Gastrocnemius medialis (tissue), 4 donors: ENCODE measurements around the gene OGDH. TPM values are rescaled to one million over a fixed set of nuclear protein-coding genes. Genes with fewer than 3 reads are reported as not detected.

Source experiments
- ATAC-seq, 2 donors: fragments of 150-250 bp; one replicate each; pipeline ENCODE4 v1.9.1; 2016
- DNase-seq, 2 donors: peaks; one replicate each; pipeline ENCODE4 v3.0.0-alpha.2; 2019
- H3K27ac ChIP-seq, 4 donors: fragments of 200-600 bp; sonication (generic); 1 replicate in 1 of 4; 2 replicates in 3 of 4; pipeline ENCODE4 v1.5.1; 2016 to 2018; ENCODE audit warnings: mild to moderate bottlenecking in 2 of 4, moderate library complexity in 1 of 4
- H3K27me3 ChIP-seq, 3 donors: fragments of 200-600 bp; sonication (generic) in 2 of 3; 1 replicate in 1 of 3; 2 replicates in 2 of 3; pipeline versions ENCODE4 v1.5.1 to v1.6.0; 2016 to 2019; ENCODE audit warnings: mild to moderate bottlenecking in 1 of 3, moderate library complexity in 1 of 3
- H3K36me3 ChIP-seq, 2 donors: fragments of 200-600 bp; sonication (generic) in 1 of 2; one replicate each; pipeline ENCODE4 v1.5.1; 2017 to 2018
- H3K4me1 ChIP-seq, 2 donors: fragments of 200-600 bp; sonication (generic) in 1 of 2; one replicate each; pipeline ENCODE4 v1.5.1; 2016 to 2017; ENCODE audit warnings: mild to moderate bottlenecking in 2 of 2
- H3K4me3 ChIP-seq, 4 donors: fragments of 200-600 bp; sonication (generic) in 3 of 4; 1 replicate in 1 of 4; 2 replicates in 3 of 4; pipeline ENCODE4 v1.5.1; 2016 to 2019; ENCODE audit warnings: mild to moderate bottlenecking in 2 of 4
- H3K9me3 ChIP-seq, 3 donors: fragments of 200-600 bp; sonication (generic) in 2 of 3; 1 replicate in 1 of 3; 2 replicates in 2 of 3; pipeline ENCODE4 v1.5.1; 2016 to 2019
- POLR2A ChIP-seq, 2 donors: fragments of 450-650 bp; IDR thresholded peaks; one replicate each; pipeline ENCODE4 v1.6.1; 2017; ENCODE audit warnings: antibody characterized with exemption in 2 of 2, mild to moderate bottlenecking in 2 of 2, moderate library complexity in 2 of 2
- in situ Hi-C, 4 donors: fragments of 200-750 bp; cut with MboI; loops; one replicate each; pipeline versions ENCODE4 v1.15.0 to v1.8.0; 2017; ENCODE audit warnings: low sequenced_read_pairs in 4 of 4
- intact Hi-C: fragments of 100-400 bp; cut with DNase I; formaldehyde crosslinking; loops from one replicate; pipeline ENCODE4 v1.15.1; 2023; ENCODE audit warnings: low total_unique reads
- total RNA-seq, 4 donors: library from RNA; depleted of rRNA; stranded (reverse); fragments of >200 nt; gene quantifications; one replicate each; pipeline versions ENCODE4 v1.1.0 to v1.2.3, GENCODE V29; 2016
- TF ChIP-seq, protein P1 (sequence below), 5 experiments: fragments of 450-650 bp in 3 of 5; fragments of 200-600 bp in 2 of 5; sonication (generic) in 2 of 5; IDR thresholded peaks in 4 of 5; conservative IDR thresholded peaks in 1 of 5; 1 replicate in 4 of 5; 2 replicates in 1 of 5; pipeline ENCODE4 v1.5.1; 2016 to 2019; ENCODE audit warnings: antibody characterized with exemption in 5 of 5, mild to moderate bottlenecking in 3 of 5, moderate library complexity in 3 of 5

The OGDH gene
- total RNA-seq, 4 donors from 2014 or later = 224 to 462 (median 396) TPM

DNA sequence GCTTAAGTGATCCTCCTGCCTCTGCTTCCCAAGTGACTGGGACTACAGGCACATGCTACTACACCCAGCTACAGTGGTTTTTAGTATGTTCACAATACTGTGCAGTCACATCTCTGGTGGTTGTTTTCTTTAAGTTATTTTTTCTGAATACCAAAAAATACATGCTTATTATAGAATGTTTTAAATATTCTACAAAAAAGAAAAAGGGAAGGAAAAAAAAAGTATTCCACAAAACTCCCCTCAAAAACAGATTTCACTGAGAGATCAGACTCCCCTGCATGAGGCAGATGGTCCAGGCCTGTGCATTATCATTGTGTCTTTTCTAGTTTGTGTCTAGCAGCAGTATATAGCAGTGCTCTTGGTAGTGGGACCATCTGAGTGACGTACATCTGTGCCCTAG is 36.8 kb downstream of the OGDH start:
- TF ChIP-seq, protein P1, sequence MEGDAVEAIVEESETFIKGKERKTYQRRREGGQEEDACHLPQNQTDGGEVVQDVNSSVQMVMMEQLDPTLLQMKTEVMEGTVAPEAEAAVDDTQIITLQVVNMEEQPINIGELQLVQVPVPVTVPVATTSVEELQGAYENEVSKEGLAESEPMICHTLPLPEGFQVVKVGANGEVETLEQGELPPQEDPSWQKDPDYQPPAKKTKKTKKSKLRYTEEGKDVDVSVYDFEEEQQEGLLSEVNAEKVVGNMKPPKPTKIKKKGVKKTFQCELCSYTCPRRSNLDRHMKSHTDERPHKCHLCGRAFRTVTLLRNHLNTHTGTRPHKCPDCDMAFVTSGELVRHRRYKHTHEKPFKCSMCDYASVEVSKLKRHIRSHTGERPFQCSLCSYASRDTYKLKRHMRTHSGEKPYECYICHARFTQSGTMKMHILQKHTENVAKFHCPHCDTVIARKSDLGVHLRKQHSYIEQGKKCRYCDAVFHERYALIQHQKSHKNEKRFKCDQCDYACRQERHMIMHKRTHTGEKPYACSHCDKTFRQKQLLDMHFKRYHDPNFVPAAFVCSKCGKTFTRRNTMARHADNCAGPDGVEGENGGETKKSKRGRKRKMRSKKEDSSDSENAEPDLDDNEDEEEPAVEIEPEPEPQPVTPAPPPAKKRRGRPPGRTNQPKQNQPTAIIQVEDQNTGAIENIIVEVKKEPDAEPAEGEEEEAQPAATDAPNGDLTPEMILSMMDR (IDR thresholded peaks at IDR 0.05 in 4 of 5, conservative IDR thresholded peaks at IDR 0.05 in 1 of 5) = no peak
- no peak for TF ChIP-seq POLR2A (IDR thresholded peaks at IDR 0.05)
- DNase-seq (no peak), ATAC-seq (no peak)
- Histone ChIP-seq H3K27ac (peak overlapping the region; percentile 85 to 94 (median 92)), H3K4me1 (peaks cover 61 to 75% of the 10 kb centered on the region in 2 donors), H3K36me3 (peaks cover 0 to 6% of the 10 kb centered on the region in 2 donors), H3K27me3 (no peaks in the 10 kb centered on the region), H3K4me3 (no peak overlapping the region), H3K9me3 (no peaks in the 10 kb centered on the region)
- in situ Hi-C loops = no loop called here
- intact Hi-C loops = no loop called here

DNA sequence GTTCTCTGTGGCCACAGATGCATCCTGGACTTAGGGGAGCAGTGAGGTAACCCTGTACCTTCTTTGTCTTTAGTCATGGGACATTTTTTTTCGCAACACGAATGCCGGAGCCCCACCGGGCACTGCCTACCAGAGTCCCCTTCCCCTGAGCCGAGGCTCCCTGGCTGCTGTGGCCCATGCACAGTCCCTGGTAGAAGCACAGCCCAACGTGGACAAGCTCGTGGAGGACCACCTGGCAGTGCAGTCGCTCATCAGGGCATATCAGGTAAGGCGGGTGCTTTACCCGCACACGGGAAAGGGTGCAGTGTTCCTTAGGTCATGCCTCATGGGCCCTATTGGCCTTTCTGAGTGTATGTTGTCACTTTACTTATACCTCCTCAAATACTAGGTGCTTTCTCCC is 38.8 kb downstream of the OGDH start:
- in situ Hi-C loops (no loop called here), intact Hi-C loops (no loop called here)
- H3K4me1 ChIP-seq = peaks cover 44 to 58% of the 10 kb centered on the region in 2 donors
- no peaks in the 10 kb centered on the region for H3K27me3 ChIP-seq
- H3K27ac ChIP-seq = peak overlapping the region; percentile 85 to 94 (median 92)
- no peak overlapping the region for H3K4me3 ChIP-seq
- DNase-seq = no peak
- no peaks in the 10 kb centered on the region for H3K9me3 ChIP-seq
- H3K36me3 ChIP-seq = peaks cover 0 to 16% of the 10 kb centered on the region in 2 donors
- TF ChIP-seq POLR2A (IDR thresholded peaks at IDR 0.05) = no peak
- TF ChIP-seq, protein P1 (IDR thresholded peaks at IDR 0.05 in 4 of 5, conservative IDR thresholded peaks at IDR 0.05 in 1 of 5) = no peak
- no peak for ATAC-seq

DNA sequence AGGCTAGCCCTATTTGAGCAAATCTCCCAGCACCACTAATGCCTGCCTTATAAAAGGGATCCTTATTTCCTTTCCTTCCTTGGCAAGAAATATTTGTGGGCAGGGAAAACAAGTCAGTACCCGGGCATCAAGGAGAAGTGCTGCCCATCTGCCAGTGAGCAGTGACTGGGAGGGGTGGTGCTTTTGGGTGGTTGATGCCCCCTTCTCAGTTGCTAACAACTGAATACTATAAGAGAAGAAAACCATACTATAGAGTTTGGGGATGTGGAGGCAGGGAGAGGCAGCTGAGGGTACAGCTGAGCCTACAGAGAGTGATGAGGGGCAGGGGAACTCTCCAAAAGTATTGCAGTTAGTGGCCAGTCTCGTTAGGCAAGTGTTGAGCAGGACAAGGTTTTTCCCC is 39.3 kb downstream of the OGDH start:
- TF ChIP-seq, protein P1 (IDR thresholded peaks at IDR 0.05 in 4 of 5, conservative IDR thresholded peaks at IDR 0.05 in 1 of 5) = no peak
- TF ChIP-seq POLR2A (IDR thresholded peaks at IDR 0.05) = no peak
- Histone ChIP-seq H3K4me1 (peaks cover 44 to 58% of the 10 kb centered on the region in 2 donors), H3K9me3 (no peaks in the 10 kb centered on the region), H3K27me3 (no peaks in the 10 kb centered on the region), H3K4me3 (no peak overlapping the region), H3K27ac (peak overlapping the region; percentile 85 to 94 (median 92)), H3K36me3 (peaks cover 0 to 19% of the 10 kb centered on the region in 2 donors)
- no peak for DNase-seq
- intact Hi-C loops = no loop called here
- ATAC-seq = no peak
- in situ Hi-C loops = no loop called here

DNA sequence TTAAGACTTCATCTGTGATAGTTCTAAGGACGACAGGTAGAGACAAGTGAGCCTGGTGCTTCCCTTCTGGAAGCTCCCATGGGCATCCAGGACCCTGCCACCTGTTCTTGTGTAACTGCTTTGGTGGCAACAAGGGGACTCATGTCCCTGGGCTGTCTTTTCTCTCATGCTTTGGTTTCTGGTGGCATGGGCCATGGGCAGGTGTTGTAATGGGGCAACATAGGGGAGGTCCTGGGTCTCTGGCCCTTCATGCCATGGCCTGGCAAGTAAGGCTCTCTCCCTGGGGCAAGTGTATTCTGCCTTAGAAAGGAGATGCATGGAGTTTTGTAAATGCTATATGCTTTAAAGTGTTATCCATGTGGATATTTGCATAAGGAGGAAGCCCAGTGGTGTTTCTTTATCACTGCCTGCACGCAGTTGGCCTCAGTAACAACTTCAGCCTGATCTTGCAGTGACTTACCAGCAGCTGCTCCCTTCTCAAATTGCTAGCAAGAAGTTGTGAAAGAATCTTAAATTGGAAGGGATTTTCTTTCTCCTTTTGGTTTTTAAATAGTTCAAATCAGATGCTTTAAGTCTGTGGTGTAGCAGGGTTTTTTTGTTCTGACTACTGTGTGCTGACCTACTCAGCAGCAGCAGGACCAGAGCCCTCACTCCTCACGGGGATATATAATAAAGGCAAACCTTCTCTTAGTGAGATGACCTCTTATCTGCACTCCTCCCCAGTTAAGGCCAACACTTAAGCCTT is 39.9 kb downstream of the OGDH start:
- in situ Hi-C loops = no loop called here
- peaks cover 0 to 19% of the 10 kb centered on the region in 2 donors for H3K36me3 ChIP-seq
- ATAC-seq = peak; percentile 82 to 85
- H3K4me3 ChIP-seq = no peak overlapping the region
- H3K27me3 ChIP-seq = no peaks in the 10 kb centered on the region
- peak; percentile 61 to 81 for DNase-seq
- H3K9me3 ChIP-seq = no peaks in the 10 kb centered on the region
- intact Hi-C loops = no loop called here
- H3K4me1 ChIP-seq = peaks cover 44 to 60% of the 10 kb centered on the region in 2 donors
- peak overlapping the region; percentile 85 to 94 (median 92) for H3K27ac ChIP-seq
- TF ChIP-seq, protein P1 (IDR thresholded peaks at IDR 0.05 in 4 of 5, conservative IDR thresholded peaks at IDR 0.05 in 1 of 5) = no peak
- TF ChIP-seq POLR2A (IDR thresholded peaks at IDR 0.05) = peak; percentile 78 to 81
